ENCODE measurements around the gene LPO.
A peak's percentile ranks its signal among the peaks of the same experiment; 100 is the strongest.

The LPO gene

DNA sequence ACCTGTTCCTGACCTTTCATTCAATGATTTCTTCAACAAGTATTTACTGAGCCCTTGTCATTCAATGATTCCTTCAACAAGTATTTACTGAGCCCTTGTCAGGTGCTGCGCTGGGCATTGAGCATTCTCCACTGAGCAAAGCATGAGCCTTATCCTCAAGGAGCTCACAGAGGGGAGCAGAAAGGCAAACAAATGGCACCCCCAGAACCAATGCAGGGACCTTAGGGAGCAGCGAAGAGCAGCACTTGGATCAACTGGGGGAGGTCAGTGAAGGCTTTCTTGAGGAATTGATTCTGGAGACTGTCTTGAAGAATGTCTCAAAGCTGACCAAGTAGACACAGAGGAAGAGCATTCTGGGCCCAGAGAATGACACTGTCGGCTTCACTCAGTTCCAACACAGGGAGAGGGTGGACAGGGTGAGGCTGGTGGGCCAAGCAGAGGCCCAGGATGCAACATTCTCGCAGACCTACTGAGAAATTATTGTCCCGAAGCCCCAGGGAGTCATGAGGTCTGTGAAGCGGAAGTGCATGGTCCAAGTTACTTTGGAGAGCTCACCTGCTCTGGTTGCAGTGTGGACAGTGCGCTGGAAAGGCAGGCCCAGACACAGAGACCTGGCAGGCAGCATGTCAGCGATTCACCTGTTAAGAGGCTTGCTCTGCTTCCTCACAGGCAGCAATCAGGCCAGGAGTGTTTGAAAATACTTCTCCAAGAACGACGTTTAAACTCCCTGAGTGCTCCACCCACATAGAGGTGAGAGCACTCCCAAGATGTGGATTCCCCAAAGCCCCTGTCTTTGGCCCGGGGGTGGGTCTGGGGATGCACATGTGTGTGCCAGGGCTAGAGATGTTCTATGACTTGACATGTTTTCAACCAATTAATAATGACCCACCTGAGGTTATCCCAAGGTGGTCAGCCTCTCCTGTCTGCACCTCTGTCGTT, 45.6 kb downstream of the LPO start:
- TF ChIP-seq CREB1 (IDR thresholded peaks at IDR 0.05; ENCODE audit: low read depth) (no peak), TCF12 (IDR thresholded peaks at IDR 0.05; ENCODE audit: low read depth) (no peak), CEBPB (IDR thresholded peaks at IDR 0.05) (no peak), ZBTB7A (IDR thresholded peaks at IDR 0.05; ENCODE audit: low read depth) (no peak), TEAD4 (IDR thresholded peaks at IDR 0.05) (no peak), TAF1 (IDR thresholded peaks at IDR 0.05; ENCODE audit: low read depth) (no peak), NFIC (IDR thresholded peaks at IDR 0.05) (no peak), EP300 (IDR thresholded peaks at IDR 0.05; ENCODE audit: borderline replicate concordance) (no peak), RAD21 (IDR thresholded peaks at IDR 0.05; ENCODE audit: low read depth) (no peak), YY1 (IDR thresholded peaks at IDR 0.05; ENCODE audit: low read depth) (no peak), FOXM1 (IDR thresholded peaks at IDR 0.05; ENCODE audit: borderline replicate concordance, low read depth) (no peak), MAX (IDR thresholded peaks at IDR 0.05) (no peak), EGR1 (IDR thresholded peaks at IDR 0.05) (no peak)
- TF ChIP-seq, protein P1, sequence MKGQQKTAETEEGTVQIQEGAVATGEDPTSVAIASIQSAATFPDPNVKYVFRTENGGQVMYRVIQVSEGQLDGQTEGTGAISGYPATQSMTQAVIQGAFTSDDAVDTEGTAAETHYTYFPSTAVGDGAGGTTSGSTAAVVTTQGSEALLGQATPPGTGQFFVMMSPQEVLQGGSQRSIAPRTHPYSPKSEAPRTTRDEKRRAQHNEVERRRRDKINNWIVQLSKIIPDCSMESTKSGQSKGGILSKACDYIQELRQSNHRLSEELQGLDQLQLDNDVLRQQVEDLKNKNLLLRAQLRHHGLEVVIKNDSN (IDR thresholded peaks at IDR 0.05) = no peak
- TF ChIP-seq, protein P2, sequence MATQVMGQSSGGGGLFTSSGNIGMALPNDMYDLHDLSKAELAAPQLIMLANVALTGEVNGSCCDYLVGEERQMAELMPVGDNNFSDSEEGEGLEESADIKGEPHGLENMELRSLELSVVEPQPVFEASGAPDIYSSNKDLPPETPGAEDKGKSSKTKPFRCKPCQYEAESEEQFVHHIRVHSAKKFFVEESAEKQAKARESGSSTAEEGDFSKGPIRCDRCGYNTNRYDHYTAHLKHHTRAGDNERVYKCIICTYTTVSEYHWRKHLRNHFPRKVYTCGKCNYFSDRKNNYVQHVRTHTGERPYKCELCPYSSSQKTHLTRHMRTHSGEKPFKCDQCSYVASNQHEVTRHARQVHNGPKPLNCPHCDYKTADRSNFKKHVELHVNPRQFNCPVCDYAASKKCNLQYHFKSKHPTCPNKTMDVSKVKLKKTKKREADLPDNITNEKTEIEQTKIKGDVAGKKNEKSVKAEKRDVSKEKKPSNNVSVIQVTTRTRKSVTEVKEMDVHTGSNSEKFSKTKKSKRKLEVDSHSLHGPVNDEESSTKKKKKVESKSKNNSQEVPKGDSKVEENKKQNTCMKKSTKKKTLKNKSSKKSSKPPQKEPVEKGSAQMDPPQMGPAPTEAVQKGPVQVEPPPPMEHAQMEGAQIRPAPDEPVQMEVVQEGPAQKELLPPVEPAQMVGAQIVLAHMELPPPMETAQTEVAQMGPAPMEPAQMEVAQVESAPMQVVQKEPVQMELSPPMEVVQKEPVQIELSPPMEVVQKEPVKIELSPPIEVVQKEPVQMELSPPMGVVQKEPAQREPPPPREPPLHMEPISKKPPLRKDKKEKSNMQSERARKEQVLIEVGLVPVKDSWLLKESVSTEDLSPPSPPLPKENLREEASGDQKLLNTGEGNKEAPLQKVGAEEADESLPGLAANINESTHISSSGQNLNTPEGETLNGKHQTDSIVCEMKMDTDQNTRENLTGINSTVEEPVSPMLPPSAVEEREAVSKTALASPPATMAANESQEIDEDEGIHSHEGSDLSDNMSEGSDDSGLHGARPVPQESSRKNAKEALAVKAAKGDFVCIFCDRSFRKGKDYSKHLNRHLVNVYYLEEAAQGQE (IDR thresholded peaks at IDR 0.05; ENCODE audit: low read depth) = no peak

DNA sequence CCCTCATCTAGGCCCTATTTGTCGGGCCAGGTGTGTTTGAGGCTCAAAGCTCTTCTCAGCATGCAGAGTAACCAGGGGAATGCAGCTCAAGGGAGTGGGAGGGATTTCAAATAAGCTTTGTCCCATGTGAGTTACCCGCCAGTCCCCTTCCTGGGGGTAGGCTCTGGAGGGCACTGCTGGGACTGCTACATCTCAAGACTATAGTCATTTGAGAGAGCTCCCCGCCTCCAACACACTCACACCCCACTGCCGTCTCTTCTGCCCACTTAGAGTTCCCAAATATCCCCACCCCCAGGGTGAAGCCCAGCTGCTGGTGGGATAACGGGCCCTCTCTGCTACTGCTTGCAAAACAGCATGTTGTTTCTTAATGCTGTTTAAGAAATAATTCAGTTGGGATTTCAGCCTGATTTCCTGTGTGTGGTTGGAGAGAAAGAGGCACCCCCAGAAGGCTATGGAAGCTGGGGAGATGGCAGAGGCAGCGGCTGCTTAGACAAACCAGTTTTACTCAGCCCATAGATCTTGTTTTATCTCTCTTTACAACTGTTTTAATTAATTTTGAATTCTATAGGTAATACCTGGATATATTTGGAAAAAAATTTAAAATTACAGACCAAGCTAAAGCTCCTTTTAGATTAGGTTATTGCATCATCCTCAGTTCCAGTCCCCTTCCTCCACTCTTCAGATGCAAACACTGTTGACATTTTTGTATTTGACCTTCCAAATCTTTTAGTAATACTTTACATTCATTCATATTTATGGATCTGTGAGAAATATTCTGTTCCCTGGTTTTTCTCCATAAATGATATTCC, 46.4 kb downstream of the LPO start:
- 0 out of 2 replicates have a peak, but pooled peaks have one; percentile 14 for TF ChIP-seq CEBPB (IDR thresholded peaks at IDR 0.05)
- TF ChIP-seq EGR1 (IDR thresholded peaks at IDR 0.05) = no peak

DNA sequence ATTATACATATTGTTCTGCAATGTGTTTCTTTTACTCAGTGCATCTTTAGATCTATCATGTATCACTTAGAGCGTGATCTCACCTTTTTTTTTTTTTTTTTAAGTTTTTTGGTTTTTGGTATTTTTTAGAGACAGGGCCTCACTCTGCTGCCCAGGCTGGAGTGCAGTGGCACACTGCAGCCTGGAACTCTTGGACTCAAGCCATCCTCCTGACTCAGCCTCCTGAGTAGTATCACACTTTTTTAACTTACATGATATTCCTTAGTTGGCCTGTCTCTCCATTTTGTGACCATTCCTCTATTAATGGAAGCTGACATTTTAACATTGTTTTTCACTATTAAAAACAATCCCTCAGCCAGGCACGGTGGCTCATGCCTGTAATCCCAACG, 47.0 kb downstream of the LPO start:
- no peak for TF ChIP-seq TAF1 (IDR thresholded peaks at IDR 0.05; ENCODE audit: low read depth)
- TF ChIP-seq FOXM1 (IDR thresholded peaks at IDR 0.05; ENCODE audit: borderline replicate concordance, low read depth) = no peak
- TF ChIP-seq, protein P2 (IDR thresholded peaks at IDR 0.05; ENCODE audit: low read depth) = no peak
- no peak for TF ChIP-seq MAX (IDR thresholded peaks at IDR 0.05)

DNA sequence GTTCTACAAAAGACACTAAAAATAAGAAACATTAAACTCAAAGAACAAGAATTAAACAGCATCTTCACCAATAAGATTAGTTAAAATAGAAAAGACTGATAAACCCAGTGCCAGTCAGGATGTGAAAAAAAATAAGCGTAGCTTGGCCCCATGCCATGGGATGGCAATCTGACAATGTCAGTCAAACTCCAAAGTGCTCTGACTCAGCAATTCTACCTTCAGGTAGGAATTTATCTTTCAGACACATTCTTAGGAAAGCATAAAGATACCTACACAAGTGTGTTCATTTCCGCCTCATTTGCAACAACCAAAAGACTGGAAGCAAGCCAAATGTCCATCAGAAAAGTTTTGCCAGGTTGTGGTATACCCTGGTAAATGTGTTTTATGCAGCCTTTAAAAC, 51.5 kb downstream of the LPO start:
- TF ChIP-seq CEBPB (IDR thresholded peaks at IDR 0.05) (no peak), EGR1 (IDR thresholded peaks at IDR 0.05) (no peak), TAF1 (IDR thresholded peaks at IDR 0.05; ENCODE audit: low read depth) (no peak), YY1 (IDR thresholded peaks at IDR 0.05; ENCODE audit: low read depth) (no peak), NFIC (IDR thresholded peaks at IDR 0.05) (peak; percentile 65)

DNA sequence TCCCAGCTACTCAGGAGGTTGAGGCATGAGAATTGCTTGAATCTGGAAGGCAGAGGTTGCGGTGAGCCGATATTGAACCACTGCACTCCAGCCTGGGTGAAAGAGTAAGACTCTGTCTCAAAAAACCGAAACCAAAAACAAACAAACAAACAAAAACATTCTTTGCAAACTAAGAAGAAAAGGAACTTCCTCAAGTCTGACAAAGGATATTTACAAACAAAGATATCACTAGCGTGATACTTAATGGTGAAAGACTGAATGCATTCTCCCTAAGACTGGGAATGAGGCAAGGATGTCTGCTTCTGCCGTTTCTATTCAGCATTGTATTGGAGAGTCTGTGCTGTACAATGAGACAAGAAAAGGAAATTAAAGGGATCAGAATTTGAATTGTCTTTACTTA, 52.9 kb downstream of the LPO start:
- TF ChIP-seq, protein P2 (IDR thresholded peaks at IDR 0.05; ENCODE audit: low read depth) = no peak
- TF ChIP-seq YY1 (IDR thresholded peaks at IDR 0.05; ENCODE audit: low read depth) (no peak), EGR1 (IDR thresholded peaks at IDR 0.05) (no peak), FOXM1 (IDR thresholded peaks at IDR 0.05; ENCODE audit: borderline replicate concordance, low read depth) (no peak), TEAD4 (IDR thresholded peaks at IDR 0.05) (no peak), EP300 (IDR thresholded peaks at IDR 0.05; ENCODE audit: borderline replicate concordance) (no peak), CEBPB (IDR thresholded peaks at IDR 0.05) (no peak), MAX (IDR thresholded peaks at IDR 0.05) (no peak), TCF12 (IDR thresholded peaks at IDR 0.05; ENCODE audit: low read depth) (no peak), RAD21 (IDR thresholded peaks at IDR 0.05; ENCODE audit: low read depth) (no peak), ZBTB7A (IDR thresholded peaks at IDR 0.05; ENCODE audit: low read depth) (no peak), NFIC (IDR thresholded peaks at IDR 0.05) (no peak), TAF1 (IDR thresholded peaks at IDR 0.05; ENCODE audit: low read depth) (no peak), CREB1 (IDR thresholded peaks at IDR 0.05; ENCODE audit: low read depth) (no peak)
- TF ChIP-seq, protein P1 (IDR thresholded peaks at IDR 0.05) = no peak
